ENCODE measurements around the gene KCNK17. TPM values are rescaled to one million over a fixed set of nuclear protein-coding genes. Genes with fewer than 3 reads are reported as not detected.
"Not testable (repeated sequence)": the region's sequence is repeated elsewhere in the genome, so short reads cannot be mapped to it uniquely, and the experiment has no call there.

KCNK17 gene
- total and polyA plus RNA-seq, 8 donors, result 0.84 to 44.0 (median 1.1) TPM

DNA sequence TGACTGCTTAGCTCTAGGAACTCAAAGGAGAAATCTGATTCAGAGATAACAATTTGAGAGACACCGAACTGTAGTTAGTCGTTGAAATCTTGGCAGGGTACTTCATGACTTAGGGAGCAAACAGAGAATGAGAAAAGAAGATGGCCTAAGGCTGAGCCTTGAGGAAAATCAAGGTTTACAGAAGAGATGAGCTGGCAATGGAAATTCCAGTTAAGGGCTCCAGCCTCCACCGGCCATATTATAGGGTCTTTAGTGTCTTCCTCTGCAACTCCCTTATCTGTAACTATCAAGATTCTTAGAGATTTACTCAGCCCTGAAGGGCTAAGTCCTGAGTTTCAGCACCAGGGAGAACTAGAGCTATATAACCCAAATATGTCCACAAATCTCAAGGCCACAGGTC, 26.6 kb downstream of the KCNK17 start:
- TF ChIP-seq, protein P1, sequence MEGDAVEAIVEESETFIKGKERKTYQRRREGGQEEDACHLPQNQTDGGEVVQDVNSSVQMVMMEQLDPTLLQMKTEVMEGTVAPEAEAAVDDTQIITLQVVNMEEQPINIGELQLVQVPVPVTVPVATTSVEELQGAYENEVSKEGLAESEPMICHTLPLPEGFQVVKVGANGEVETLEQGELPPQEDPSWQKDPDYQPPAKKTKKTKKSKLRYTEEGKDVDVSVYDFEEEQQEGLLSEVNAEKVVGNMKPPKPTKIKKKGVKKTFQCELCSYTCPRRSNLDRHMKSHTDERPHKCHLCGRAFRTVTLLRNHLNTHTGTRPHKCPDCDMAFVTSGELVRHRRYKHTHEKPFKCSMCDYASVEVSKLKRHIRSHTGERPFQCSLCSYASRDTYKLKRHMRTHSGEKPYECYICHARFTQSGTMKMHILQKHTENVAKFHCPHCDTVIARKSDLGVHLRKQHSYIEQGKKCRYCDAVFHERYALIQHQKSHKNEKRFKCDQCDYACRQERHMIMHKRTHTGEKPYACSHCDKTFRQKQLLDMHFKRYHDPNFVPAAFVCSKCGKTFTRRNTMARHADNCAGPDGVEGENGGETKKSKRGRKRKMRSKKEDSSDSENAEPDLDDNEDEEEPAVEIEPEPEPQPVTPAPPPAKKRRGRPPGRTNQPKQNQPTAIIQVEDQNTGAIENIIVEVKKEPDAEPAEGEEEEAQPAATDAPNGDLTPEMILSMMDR (IDR thresholded peaks at IDR 0.05), result no peak
- FAIRE-seq (no peak), DNase-seq (no peak), ATAC-seq (no peak)
- no peaks in the 10 kb centered on the region for H3K4me1 ChIP-seq
- H3K36me3 ChIP-seq, result no peaks in the 10 kb centered on the region
- no peaks in the 10 kb centered on the region for H3K27me3 ChIP-seq
- H3K4me3 ChIP-seq, result no peak overlapping the region
- 87 to 90% methylated on average over 3 of the region's 3 CpGs for WGBS, 2 donors
- no peaks in the 10 kb centered on the region for H3K9me3 ChIP-seq
- no peak overlapping the region for H3K27ac ChIP-seq
- intact Hi-C loops (cut with DNase I), result no loop called here

DNA sequence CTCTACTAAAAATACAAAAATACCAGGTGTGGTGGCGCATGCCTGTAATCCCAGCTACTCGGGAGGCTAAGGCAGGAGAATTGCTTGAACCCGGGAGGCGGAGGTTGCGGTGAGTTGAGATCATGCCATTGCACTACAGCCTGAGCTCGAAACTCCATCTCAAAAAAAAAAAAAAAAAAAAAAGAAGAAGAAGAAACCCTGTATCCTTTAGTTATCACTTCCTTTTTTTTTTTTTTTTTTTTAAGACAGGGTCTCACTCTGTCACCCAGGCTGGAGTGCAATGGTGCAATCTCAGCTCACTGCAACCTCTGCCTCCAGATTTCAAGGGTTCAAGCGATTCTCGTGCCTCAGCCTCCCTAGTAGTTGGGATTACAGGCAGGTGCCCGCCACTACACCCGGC, 27.6 kb downstream of the KCNK17 start:
- ATAC-seq; H3K27ac ChIP-seq; intact Hi-C loops (cut with DNase I); H3K4me3 ChIP-seq; H3K36me3 ChIP-seq; DNase-seq; H3K4me1 ChIP-seq; H3K27me3 ChIP-seq; H3K9me3 ChIP-seq; FAIRE-seq: not testable (repeated sequence)
- WGBS, 2 donors, result 57 to 81% methylated on average over 8 to 10 of the region's 10 CpGs

DNA sequence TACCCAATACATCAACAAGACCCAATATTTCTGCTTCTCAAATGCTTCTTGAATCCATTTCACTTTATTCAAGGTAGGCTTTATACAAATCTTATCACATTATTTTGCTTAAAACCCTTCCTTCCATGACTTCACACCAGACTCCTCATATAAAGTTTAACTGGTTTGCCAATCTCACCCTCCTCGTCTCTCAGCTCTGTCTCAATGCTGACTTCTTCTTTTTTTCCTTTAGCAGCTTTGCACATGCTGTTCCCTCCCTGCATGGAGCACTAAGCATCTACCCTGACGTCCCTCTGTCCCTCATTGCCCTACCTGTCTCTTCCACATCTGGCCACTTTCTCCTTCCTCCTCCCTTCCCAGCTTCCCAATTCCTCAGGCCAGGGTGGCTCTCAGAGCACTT, 31.4 kb downstream of the KCNK17 start:
- 48 to 52% methylated on average over 2 of the region's 2 CpGs for WGBS, 2 donors
- Histone ChIP-seq H3K4me1 (no peaks in the 10 kb centered on the region), H3K4me3 (no peak overlapping the region), H3K27me3 (no peaks in the 10 kb centered on the region), H3K27ac (no peak overlapping the region), H3K9me3 (no peaks in the 10 kb centered on the region), H3K36me3 (no peaks in the 10 kb centered on the region)
- ATAC-seq, result no peak
- TF ChIP-seq, protein P1 (IDR thresholded peaks at IDR 0.05), result no peak
- intact Hi-C loops (cut with DNase I), result no loop called here
- DNase-seq, result no peak
- FAIRE-seq, result no peak

DNA sequence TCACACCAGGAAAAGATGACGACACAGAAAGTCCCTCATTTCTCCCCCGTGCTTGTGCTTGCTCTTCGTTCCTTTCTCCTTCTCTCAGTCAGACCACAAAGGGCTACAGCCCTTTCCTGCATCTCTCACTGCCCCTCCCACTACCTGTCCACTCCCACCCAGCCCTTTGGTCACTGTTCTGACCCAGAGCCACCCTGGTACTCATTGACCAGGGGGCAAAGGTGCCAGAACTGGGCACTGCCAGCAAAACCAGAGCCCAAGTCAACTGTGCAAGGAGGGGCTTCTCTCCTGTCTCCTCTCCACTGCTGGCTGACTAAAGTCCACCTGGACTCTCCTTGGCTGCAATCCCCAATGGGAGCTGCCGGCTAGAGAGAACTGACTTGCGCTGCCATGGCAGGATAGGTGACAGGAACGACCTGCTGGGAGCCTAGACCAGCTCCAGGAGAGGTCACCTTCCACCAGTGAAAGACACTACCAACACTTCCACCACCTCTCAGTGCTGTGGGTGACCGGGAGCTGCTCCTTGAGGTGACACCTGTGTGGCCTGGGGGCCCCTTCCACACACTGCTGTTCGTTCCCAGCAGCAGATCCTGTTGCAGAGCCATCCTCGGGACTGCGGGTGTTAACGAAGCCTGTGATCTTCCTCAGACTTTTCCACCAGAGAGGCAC, 32.8 kb downstream of the KCNK17 start:
- Histone ChIP-seq H3K27me3 (no peaks in the 10 kb centered on the region), H3K27ac (no peak overlapping the region), H3K4me1 (no peaks in the 10 kb centered on the region), H3K36me3 (no peaks in the 10 kb centered on the region), H3K4me3 (no peak overlapping the region), H3K9me3 (no peaks in the 10 kb centered on the region)
- intact Hi-C loops (cut with DNase I), result no loop called here
- DNase-seq (no peak), ATAC-seq (peak in 1 of 4 donors; percentile 19), FAIRE-seq (no peak)
- 71 to 74% methylated on average over 11 of the region's 11 CpGs for WGBS, 2 donors
- TF ChIP-seq, protein P1 (IDR thresholded peaks at IDR 0.05), result no peak

DNA sequence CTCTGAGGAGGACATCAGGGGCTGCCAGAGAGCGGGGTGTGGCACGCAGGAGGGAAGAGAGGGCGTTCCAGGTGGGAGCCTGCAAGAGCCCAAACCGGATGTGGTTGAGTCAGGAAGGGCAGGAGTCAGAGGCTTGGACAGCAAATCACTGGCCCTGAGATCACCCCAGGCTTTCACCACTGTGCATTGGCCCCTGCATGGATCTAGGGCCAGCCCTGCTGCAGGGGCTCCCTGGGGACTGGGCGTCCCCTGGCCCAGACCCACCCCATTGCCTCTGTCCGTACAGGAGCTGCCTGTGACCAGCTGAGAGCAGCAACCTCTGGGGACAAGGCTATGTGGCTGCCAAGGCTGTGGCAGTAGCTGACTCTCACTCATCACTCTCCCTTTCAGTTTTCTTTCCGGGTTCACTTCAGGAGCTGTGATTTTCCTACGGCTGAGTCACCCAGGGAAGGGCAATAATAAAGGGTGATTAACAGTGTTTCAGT, 33.9 kb downstream of the KCNK17 start:
- Histone ChIP-seq H3K4me1 (no peaks in the 10 kb centered on the region), H3K27ac (peak overlapping the region in 2 of 4 donors; percentile 59 to 60), H3K4me3 (no peak overlapping the region), H3K36me3 (no peaks in the 10 kb centered on the region), H3K27me3 (no peaks in the 10 kb centered on the region), H3K9me3 (no peaks in the 10 kb centered on the region)
- TF ChIP-seq, protein P1 (IDR thresholded peaks at IDR 0.05), result no peak
- peak; percentile 69 to 92 (median 86) for ATAC-seq
- no peak for FAIRE-seq
- peak in 1 of 6 donors; percentile 35 for DNase-seq
- intact Hi-C loops (cut with DNase I), result no loop called here
- WGBS, 2 donors, result 59 to 61% methylated on average over 7 to 8 of the region's 8 CpGs

All from pancreas (tissue), 10 donors.